Measurements from ENCODE around the gene TNFAIP2.
"Not testable (repeated sequence)": the region's sequence is repeated elsewhere in the genome, so short reads cannot be mapped to it uniquely, and the experiment has no call there.

DNA sequence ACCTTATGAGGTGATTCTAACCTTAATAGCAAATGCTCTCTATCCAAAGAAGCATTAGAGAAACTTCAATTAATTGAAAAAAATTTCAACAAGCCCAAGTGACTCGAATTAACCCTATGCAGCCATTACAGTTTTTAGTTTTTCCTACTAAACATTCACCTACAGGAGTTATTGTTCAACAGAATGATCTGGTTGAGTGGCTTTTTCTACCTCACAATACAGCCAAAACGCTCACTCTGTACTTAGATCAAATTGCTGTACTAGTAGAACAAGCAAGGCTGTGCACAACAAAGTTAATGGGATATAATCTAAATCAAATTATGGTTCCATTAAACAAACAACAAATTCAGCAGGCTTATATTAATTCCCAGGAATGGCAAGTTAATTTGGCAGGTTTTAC lies 50.6 kb downstream of the TNFAIP2 start:
- TF ChIP-seq POLR2AphosphoS5 (IDR thresholded peaks at IDR 0.05; ENCODE audit: insufficient read depth, low read depth, low read length); EZH2 (IDR thresholded peaks at IDR 0.05; ENCODE audit: borderline replicate concordance, low read depth, low read length, severe bottlenecking); POLR2A (IDR thresholded peaks at IDR 0.05; ENCODE audit: low read depth, low read length); JUN (IDR thresholded peaks at IDR 0.05; ENCODE audit: borderline replicate concordance, insufficient read depth, insufficient read length, low read depth): not testable (repeated sequence)
- TF ChIP-seq, protein P1, sequence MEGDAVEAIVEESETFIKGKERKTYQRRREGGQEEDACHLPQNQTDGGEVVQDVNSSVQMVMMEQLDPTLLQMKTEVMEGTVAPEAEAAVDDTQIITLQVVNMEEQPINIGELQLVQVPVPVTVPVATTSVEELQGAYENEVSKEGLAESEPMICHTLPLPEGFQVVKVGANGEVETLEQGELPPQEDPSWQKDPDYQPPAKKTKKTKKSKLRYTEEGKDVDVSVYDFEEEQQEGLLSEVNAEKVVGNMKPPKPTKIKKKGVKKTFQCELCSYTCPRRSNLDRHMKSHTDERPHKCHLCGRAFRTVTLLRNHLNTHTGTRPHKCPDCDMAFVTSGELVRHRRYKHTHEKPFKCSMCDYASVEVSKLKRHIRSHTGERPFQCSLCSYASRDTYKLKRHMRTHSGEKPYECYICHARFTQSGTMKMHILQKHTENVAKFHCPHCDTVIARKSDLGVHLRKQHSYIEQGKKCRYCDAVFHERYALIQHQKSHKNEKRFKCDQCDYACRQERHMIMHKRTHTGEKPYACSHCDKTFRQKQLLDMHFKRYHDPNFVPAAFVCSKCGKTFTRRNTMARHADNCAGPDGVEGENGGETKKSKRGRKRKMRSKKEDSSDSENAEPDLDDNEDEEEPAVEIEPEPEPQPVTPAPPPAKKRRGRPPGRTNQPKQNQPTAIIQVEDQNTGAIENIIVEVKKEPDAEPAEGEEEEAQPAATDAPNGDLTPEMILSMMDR (IDR thresholded peaks at IDR 0.05; ENCODE audit: extremely low read depth in 1 of 2, insufficient read depth in 1 of 2, low read depth in 1 of 2, low read length in 2 of 2): not testable (repeated sequence)
